HG03095 (cell line): Measurements from ENCODE around the gene COL5A1.

Experiments used
- ATAC-seq: cut with Tn5 transposase; IDR thresholded peaks from one replicate; pipeline ENCODE4 v1.9.1; 2021; ENCODE audit warnings: moderate library complexity; ENCODE audit not compliant: unreplicated experiment

Gene COL5A1

DNA sequence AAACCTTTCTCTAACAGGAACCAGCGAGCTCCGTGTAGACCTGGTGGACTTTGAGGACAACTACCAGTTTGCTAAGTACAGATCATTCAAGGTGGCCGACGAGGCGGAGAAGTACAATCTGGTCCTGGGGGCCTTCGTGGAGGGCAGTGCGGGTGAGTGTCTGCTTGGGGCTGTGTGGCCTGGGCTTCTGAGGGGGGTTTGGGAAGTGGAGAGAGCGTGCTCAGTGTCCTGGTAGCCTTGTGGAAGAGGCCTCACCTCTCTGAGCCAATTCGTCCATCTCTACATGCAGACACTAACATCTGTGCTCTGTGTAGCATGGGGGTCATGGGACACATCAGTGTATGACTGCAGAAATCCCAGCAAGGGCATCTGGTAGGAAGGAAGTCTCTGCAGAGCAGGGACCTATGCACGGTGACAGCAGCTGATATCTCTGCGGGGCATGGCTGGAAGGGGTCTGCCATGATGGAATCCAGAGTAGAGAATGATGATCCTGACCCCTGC, 244.9 kb downstream of the COL5A1 start:
- no peak for ATAC-seq

DNA sequence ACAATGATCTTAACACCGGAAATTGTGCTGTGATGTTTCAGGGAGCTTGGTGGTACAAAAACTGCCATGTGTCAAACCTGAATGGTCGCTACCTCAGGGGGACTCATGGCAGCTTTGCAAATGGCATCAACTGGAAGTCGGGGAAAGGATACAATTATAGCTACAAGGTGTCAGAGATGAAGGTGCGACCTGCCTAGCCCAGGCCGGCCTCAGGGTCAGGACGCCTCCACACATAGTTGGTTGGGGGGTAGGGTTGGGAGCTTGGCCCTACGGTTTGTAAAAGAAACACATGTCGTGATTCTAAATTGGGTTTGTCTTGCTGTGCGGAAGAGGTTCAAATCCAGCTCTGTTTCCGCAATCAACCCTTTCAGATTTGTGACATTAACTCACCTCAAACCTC, 245.6 kb downstream of the COL5A1 start:
- no peak for ATAC-seq

DNA sequence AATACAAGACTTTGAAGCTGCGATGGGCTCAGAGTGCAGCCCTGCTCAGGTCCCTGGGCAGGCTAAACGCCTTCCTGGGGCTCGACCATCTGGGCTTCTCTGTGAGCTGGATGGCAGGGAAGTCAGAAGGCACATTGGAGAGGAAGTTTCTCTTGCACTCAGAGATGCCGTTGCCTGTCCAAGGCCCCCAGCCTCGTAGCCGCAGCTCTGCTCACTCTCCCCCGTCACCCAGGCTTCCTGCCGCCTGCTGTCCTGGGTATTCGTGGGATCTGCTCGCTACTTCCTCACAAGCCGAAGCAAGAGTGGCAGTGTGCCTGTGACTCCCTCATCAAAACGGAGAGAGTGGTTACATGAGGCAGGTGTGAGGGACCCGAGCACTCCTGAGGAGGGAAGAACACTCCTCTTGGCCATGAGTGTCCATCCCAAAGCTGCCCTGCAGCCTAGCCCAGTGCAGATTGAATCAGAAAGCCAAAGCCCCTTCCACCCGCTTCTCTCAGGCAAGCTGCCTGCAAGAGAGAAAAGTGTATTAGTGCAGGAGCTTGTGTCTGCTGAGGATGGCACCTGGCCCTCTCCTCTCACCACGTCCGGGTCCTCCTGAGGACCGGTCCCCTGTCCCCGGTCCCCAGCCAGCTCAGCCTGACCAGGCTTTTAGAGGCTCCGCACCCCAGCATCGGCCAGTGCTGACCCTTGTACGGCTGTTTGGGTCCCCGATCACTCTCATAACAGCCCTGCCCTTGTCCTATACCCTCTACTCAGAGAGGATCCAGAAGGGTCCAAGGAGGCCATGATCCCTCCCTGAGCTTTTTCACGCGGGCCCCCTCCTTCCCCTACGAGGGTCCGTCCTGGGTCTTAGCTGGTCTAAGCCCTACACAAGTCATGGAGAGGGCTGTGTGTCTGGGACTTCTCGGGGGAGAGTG, 246.3 kb downstream of the COL5A1 start:
- ATAC-seq = no peak

DNA sequence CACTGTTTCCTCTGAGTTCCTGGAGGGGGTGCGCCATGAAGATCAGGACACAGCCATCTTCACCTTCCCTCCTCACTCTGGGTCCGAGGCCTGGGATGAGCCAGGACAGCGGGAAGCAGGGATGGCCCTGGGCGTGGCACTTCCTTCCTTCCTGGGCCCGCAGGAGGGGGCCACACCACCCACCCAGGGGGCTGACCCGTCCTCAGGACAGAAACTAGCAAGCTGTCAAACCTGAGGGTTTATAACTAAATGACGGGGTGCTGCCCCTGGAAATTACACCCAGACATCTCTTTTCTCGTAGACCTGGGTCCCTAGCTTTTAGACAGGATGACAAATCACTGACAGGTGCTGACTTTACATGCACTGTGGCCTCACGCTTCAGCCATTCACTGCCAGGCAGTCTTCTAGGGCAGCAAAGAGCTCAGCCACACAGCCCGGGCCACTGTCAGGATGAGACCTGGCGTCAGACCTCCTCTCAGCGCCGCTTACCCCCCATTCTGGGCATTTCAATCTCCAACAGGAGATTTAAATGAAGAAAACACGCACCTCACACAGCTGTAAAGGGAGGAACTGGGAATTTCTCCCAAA, 247.1 kb downstream of the COL5A1 start:
- ATAC-seq = no peak

DNA sequence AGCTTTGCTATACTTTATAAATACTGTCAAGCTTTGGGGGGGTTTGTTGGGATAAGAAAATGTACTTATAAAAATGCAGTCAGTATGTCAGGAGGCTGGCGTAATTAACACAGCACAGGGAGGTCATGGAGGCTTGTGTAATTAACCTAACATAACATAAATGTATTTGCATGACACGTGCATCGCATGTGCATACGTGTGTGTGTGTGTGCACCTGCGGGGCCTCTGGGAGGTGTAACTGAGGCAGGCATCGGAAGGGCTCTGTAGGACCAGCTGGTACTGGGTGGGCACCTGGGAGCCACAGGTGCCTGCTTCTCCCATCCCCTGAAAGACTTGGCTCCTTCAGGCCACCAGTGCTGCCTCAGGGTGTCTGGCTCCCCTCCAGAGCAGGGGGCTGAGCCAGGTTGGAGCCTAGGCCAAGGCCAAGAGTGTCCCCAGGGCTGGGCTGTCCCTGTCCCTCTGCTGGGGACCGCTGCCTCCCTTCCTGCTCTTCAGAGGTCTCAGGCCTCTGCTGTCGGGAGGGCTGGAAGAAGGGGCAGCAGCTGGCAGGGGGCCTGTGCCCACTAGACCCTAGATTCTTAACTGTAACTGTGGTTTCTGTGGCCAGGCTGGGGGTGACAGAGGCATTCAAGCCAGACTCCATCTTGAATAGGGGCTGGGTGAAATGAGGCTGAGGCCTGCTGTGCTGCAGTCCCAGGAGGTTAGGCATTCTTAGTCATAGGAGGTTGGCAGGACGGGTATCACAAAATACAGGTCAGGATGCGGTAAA, 248.0 kb downstream of the COL5A1 start:
- no peak for ATAC-seq

DNA sequence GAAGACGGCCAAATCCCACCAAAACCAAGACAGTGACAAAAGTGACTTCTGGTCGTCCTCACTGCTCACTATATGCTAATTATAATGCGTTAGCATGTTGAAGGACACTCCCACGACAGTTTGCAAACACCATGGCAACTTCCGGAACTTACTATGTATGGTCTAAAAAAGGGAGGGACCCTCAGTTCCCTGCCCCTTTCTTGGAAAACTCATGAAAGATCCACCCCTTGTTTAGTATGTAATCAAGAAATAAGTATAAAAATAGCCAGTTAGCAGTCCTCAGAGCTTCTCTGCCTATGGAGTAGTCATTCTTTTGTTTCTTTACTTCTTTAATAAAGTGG, 248.5 kb downstream of the COL5A1 start:
- ATAC-seq = no peak

DNA sequence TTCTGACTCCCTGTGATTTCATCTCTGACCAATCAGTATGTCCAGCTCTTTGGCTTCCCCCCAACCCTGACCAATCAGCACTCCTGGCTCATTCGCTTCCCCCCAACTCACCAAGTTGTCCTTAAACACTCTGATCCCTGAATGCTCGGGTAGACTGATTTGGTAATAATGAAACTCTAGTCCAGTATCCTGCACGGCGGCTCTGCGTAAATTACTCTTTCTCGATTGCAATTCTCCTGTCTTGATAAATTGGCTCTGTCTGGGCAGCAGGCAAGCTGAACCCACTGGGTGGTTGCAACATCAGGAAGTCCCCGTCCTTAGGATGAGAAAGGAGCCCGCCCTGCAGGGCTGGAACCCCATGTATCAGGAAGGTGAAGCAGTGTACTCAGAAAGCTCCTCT, 249.4 kb downstream of the COL5A1 start:
- no peak for ATAC-seq

DNA sequence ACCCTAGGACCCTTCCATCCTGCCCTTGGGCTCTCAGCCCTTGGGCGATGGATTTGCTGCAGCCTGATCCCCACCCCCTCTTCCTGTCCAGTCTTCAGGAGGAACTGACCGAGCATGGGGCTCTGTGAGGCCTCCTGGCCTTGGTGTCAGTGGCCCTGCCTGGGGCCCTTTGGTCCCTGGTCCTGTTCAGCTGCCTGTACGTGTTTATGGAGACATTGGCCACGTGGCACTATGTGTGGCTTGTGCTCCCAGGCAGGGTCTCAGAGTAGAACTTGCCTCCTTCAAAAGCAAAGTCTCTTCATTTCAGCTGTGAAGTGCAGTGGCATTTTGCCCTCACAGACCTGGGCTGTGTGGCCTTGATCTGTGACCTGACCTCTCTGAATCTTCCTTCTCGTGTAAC, 250.1 kb downstream of the COL5A1 start:
- ATAC-seq = no peak

DNA sequence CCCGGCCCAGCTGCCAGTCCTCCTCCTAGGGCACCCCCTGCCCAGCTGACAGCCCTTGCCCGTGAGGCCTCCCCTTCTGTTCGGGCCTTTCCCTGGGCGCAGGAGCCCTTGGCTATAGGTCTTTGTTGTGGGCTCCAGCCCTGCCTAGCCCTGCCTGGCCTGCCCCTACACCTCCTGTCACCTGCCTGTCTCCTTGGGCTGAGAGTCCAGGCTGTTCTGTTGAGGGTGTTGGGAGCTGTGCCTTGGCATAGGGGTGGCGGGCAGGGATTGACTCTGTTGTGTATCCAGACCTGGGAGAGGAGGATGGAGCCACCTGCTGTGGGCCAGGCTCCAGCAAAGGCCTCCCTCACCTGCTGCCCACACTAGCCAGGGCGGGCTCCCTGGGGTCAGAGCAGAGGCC, 250.6 kb downstream of the COL5A1 start:
- ATAC-seq = no peak

DNA sequence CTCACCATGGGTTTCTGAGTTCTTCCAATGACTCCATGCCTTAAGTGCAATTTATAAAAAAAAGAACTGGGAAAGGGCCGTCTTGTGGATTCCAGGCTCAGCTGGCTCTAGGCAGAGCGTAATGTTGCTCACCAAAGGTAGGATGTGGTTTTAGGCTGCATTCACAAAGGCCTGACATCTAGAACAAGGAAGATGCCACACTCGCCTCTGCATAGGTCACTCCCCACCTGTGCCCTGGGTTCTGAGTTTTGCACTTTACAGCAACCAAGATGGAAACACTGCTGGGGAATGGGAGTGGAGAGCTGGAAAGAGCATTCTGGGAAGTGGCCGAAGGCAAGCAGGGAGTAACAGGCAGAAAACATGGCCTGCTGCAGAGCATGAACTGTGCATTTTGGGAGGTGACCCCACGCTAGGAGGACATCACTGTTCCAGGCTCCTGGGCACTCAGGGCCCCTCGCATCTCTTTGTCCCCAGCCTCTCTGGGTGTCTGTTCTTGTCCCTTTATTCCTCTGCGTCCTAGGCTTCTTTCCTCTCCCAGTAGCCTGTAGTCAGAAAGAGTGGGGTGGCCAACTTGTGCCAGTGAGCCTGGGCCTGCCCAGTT, 251.3 kb downstream of the COL5A1 start:
- no peak for ATAC-seq
